GM23248 (cell line): ENCODE measurements around the gene SMAD1. TPM values are rescaled to one million over a fixed set of nuclear protein-coding genes. Genes with fewer than 3 reads are reported as not detected.

Experiments used
- DNase-seq: peaks from one replicate; pipeline ENCODE4 v3.0.0-alpha.2; 2015
- H2AFZ ChIP-seq: fragments of 200-600 bp; sonication (generic); 2 replicates; pipeline ENCODE4 v1.6.1; 2016; ENCODE audit warnings: antibody characterized with exemption
- H3F3A ChIP-seq: fragments of 200-600 bp; sonication (generic); 2 replicates; pipeline ENCODE4 v1.6.1; 2016; ENCODE audit warnings: mild to moderate bottlenecking, antibody characterized with exemption, mixed run types; ENCODE audit not compliant: insufficient read depth
- H3K27ac ChIP-seq: fragments of 200-600 bp; sonication (generic); 2 replicates; pipeline ENCODE4 v1.5.1; 2016; ENCODE audit warnings: mild to moderate bottlenecking
- H3K27me3 ChIP-seq: fragments of 200-600 bp; sonication (generic); replicated peaks from 2 replicates; pipeline ENCODE4 v1.6.1; 2016; ENCODE audit warnings: mild to moderate bottlenecking; ENCODE audit not compliant: insufficient read depth
- H3K36me3 ChIP-seq: fragments of 200-600 bp; sonication (generic); 2 replicates; pipeline ENCODE4 v1.6.1; 2016; ENCODE audit warnings: low read depth, mild to moderate bottlenecking
- H3K4me1 ChIP-seq: fragments of 200-600 bp; sonication (generic); 2 replicates; pipeline ENCODE4 v1.6.1; 2016; ENCODE audit warnings: mild to moderate bottlenecking; ENCODE audit not compliant: insufficient read depth
- H3K4me2 ChIP-seq: fragments of 200-600 bp; sonication (generic); one replicate; pipeline ENCODE4 v1.6.1; 2016; ENCODE audit warnings: mild to moderate bottlenecking; ENCODE audit not compliant: unreplicated experiment
- H3K4me3 ChIP-seq: fragments of 200-600 bp; sonication (generic); 2 replicates; pipeline ENCODE4 v1.5.1; 2016; ENCODE audit warnings: mild to moderate bottlenecking
- H3K79me2 ChIP-seq: fragments of 200-600 bp; sonication (generic); 2 replicates; pipeline ENCODE4 v1.6.1; 2016; ENCODE audit warnings: mild to moderate bottlenecking; ENCODE audit not compliant: insufficient read depth
- H3K9ac ChIP-seq: fragments of 200-600 bp; sonication (generic); 2 replicates; pipeline ENCODE4 v1.6.1; 2016; ENCODE audit warnings: mild to moderate bottlenecking
- H3K9me2 ChIP-seq: fragments of 200-600 bp; sonication (generic); 2 replicates; pipeline ENCODE4 v1.6.1; 2016; ENCODE audit warnings: mixed run types, mild to moderate bottlenecking, moderate library complexity; ENCODE audit not compliant: insufficient read depth
- H3K9me3 ChIP-seq: fragments of 200-600 bp; sonication (generic); one replicate; pipeline ENCODE4 v1.6.1; 2017; ENCODE audit warnings: low read depth
- H4K20me1 ChIP-seq: fragments of 200-600 bp; sonication (generic); 2 replicates; pipeline ENCODE4 v1.6.0; 2016; ENCODE audit not compliant: insufficient read depth
- EZH2 ChIP-seq: fragments of 200-600 bp; sonication (generic); IDR thresholded peaks from 2 replicates; pipeline ENCODE4 v1.6.1; 2018; ENCODE audit warnings: antibody characterized with exemption, mild to moderate bottlenecking; ENCODE audit not compliant: insufficient read depth, poor library complexity, severe bottlenecking
- EZH2phosphoT487 ChIP-seq: fragments of 200-600 bp; sonication (generic); IDR thresholded peaks from 2 replicates; pipeline ENCODE4 v1.6.1; 2018; ENCODE audit warnings: antibody characterized with exemption, moderate library complexity, mild to moderate bottlenecking, low read depth; ENCODE audit not compliant: insufficient read depth
- WGBS, 2 experiments: methylation state at CpG; one replicate each; pipeline ENCODE4 v1.1.6; 2015 to 2017; ENCODE audit warnings: low lambda C conversion rate in 2 of 2, low coverage in 1 of 2; ENCODE audit errors: missing lambda C conversion rate in 2 of 2; 5-methylcytosine and 5-hydroxymethylcytosine counted together
- in situ Hi-C: fragments of 300-500 bp; cut with MboI; formaldehyde crosslinking; loops from 2 replicates; pipeline ENCODE4 v1.15.0; 2020
- polyA plus RNA-seq: library from polyadenylated mRNA; unstranded; fragments of >200 nt; fragmentation: Nextera tagmentation; extraction: Ambion mirVana; gene quantifications from 2 replicates; pipeline ENCODE4 v1.2.1, GENCODE V29; 2016
- total RNA-seq: library from RNA; depleted of rRNA; stranded (reverse); fragments of >200 nt; shearing (Covaris generic); gene quantifications from 2 replicates; pipeline ENCODE4 v1.2.3, GENCODE V29; 2014

SMAD1 gene
- total and polyA plus RNA-seq, 2 experiments from 2014 or later, result 20.2 to 24.0 TPM

DNA sequence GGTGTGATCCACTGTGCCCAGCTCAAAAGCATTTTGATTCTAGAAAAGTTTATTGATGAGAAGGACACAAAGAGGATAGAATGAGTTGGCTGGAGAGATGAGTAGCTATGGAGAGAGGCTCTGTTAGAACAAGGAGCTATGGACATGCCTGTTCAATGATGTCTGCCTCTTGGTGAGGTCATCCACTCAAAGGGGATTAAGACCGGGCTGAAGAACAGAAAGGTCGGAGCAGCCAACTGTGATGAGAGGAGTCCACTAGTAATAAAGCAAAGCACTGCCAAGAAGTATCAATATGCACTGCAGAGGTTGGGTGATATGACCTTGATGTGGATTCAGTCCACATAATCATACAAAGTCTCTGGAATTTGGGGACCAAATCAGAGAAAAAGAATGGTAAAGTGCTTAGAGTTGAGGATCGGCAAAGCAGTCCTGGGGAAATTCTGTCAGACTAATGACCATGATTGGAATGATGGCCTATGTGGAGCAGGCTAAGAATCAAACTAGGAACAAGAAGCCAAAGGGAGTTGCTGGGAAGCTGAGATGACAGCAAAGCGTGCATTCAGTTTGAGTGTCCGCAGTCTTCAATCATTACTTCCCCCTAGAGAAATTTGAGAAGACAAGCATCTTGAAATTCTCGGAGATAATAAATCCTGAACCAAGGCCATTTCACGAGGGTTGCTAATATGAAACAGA lies 81.8 kb downstream of the SMAD1 start:
- no peak for DNase-seq
- H3F3A ChIP-seq, result no peaks in the 10 kb centered on the region
- no peak for TF ChIP-seq EZH2phosphoT487
- no peak for TF ChIP-seq EZH2
- no peak overlapping the region for H2AFZ ChIP-seq
- H3K9me2 ChIP-seq, result no peaks in the 10 kb centered on the region
- in situ Hi-C loops, result loop anchor here (25.0 kb wide), 1 partner anchor 326 kb away; no protein-coding TSS in a partner anchor
- H3K27ac ChIP-seq, result no peak overlapping the region
- no peaks in the 10 kb centered on the region for H3K4me1 ChIP-seq
- no peak overlapping the region for H3K4me2 ChIP-seq
- WGBS, 2 experiments, result 89 to 91% methylated on average over 7 of the region's 7 CpGs
- no peaks in the 10 kb centered on the region for H3K9me3 ChIP-seq
- H3K9ac ChIP-seq, result no peak overlapping the region
- H3K79me2 ChIP-seq, result no peaks in the 10 kb centered on the region
- H4K20me1 ChIP-seq, result no peaks in the 10 kb centered on the region
- no peaks in the 10 kb centered on the region for H3K27me3 ChIP-seq
- H3K4me3 ChIP-seq, result no peak overlapping the region
- H3K36me3 ChIP-seq, result peaks cover 9% of the 10 kb centered on the region

DNA sequence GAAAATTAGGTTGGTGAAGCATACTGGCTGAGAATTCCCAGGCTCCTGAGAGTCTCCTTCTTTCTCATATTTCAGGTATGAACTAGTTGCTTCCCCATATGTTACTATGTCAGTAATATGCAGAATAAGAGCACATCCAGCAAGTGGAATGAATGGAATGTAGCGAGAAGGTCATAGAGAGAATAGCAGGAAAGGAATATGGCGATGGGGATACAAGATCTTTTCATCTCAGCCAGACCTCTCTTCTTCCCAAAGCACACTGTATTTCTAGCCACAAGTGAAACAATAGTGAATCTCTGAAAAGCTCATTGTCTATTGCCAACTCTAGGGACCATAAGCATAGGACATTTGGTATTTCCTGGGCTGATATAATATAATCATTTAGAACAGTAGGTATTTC lies 82.9 kb downstream of the SMAD1 start:
- TF ChIP-seq EZH2phosphoT487 (no peak), EZH2 (no peak)
- 95 to 98% methylated on average over 2 of the region's 2 CpGs for WGBS, 2 experiments
- Histone ChIP-seq H3K4me3 (no peak overlapping the region), H3K27ac (no peak overlapping the region), H3K4me2 (no peak overlapping the region), H3K36me3 (peaks cover 2% of the 10 kb centered on the region; the same call in 1 of the 2 replicates), H3K27me3 (no peaks in the 10 kb centered on the region), H3K9me3 (no peaks in the 10 kb centered on the region), H3K79me2 (no peaks in the 10 kb centered on the region), H3K9me2 (no peaks in the 10 kb centered on the region), H3F3A (no peaks in the 10 kb centered on the region), H2AFZ (no peak overlapping the region), H3K4me1 (no peaks in the 10 kb centered on the region), H4K20me1 (no peaks in the 10 kb centered on the region), H3K9ac (no peak overlapping the region)
- in situ Hi-C loops, result loop anchor here (25.0 kb wide), 1 partner anchor 327 kb away; no protein-coding TSS in a partner anchor
- DNase-seq, result no peak

DNA sequence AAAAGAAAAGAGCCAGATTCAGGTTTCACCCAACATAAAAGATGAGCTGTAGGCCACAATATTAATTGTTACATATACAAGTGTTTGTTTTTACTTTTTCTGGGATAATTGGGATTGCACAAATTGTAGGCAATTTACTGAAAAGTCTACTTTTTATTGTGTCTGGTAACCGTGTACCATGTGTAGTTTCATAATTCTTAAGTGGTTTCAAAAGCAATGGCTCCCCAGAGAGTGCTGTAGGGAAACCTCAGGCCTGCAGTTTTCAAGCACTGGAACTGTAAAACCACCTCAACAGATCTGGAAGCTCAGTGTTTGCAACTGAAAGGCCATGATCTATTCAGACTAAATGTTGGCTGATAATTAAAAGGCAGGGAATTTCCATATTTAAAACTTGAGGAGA lies 83.7 kb downstream of the SMAD1 start:
- H3K9me2 ChIP-seq, result no peaks in the 10 kb centered on the region

DNA sequence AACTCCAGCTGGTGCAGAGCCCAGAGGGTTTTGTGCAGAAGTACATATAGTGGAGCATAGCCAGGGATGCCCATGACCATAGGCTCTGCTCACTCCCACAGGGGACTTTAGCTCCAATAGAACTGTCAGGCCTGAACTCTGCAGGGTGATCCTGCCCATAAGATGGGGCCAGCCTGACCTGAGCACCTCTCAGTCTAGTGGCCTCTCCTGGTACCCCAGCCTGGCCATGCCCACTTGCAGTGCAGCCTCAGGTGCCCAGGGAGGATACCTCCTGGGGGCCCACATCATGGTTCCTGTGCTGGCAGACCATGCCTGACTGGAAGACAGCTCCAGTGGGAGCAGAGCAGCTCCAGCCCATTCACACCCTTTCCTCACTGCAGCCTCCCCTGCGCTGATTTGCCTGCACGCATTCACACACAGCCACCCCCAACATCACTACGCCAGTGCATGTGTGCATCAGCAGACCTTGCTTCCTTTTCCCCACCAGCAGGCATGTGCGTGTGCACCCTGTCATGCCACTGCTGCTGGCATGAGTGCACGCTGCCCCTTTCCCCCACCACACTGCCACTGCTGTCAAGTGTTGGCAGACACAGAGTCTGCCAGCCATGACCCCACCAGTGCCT lies 84.5 kb downstream of the SMAD1 start:
- no peak overlapping the region for H3K27ac ChIP-seq
- TF ChIP-seq EZH2, result no peak
- no peak for TF ChIP-seq EZH2phosphoT487
- no peak overlapping the region for H2AFZ ChIP-seq
- no peaks in the 10 kb centered on the region for H3K36me3 ChIP-seq
- no peak for DNase-seq
- H3K79me2 ChIP-seq, result no peaks in the 10 kb centered on the region
- H3K4me3 ChIP-seq, result no peak overlapping the region
- H3K4me2 ChIP-seq, result no peak overlapping the region
- H4K20me1 ChIP-seq, result no peaks in the 10 kb centered on the region
- no peak overlapping the region for H3K9ac ChIP-seq
- no peaks in the 10 kb centered on the region for H3K27me3 ChIP-seq
- no peaks in the 10 kb centered on the region for H3F3A ChIP-seq
- 75 to 83% methylated on average over 5 of the region's 5 CpGs for WGBS, 2 experiments
- H3K9me2 ChIP-seq, result no peaks in the 10 kb centered on the region
- H3K4me1 ChIP-seq, result no peaks in the 10 kb centered on the region
- H3K9me3 ChIP-seq, result no peaks in the 10 kb centered on the region
- in situ Hi-C loops, result loop anchor here (25.0 kb wide), 1 partner anchor 329 kb away; no protein-coding TSS in a partner anchor

More for the DNA sequence above, 83.7 kb downstream of the SMAD1 start:
- Histone ChIP-seq H4K20me1 (no peaks in the 10 kb centered on the region), H3K4me3 (no peak overlapping the region), H3F3A (no peaks in the 10 kb centered on the region), H2AFZ (no peak overlapping the region), H3K79me2 (no peaks in the 10 kb centered on the region), H3K4me2 (no peak overlapping the region), H3K4me1 (no peaks in the 10 kb centered on the region), H3K9me3 (no peaks in the 10 kb centered on the region), H3K27ac (no peak overlapping the region), H3K36me3 (no peaks in the 10 kb centered on the region), H3K27me3 (no peaks in the 10 kb centered on the region), H3K9ac (no peak overlapping the region)
- in situ Hi-C loops, result loop anchor here (25.0 kb wide), 1 partner anchor 328 kb away; no protein-coding TSS in a partner anchor
- 0 to 10% methylated on average over 1 of the region's 1 CpG for WGBS, 2 experiments
- DNase-seq, result no peak
- TF ChIP-seq EZH2 (no peak), EZH2phosphoT487 (no peak)
